ENCODE measurements around the gene METTL13.

METTL13 gene

GRCh38 chr1:171844381-171844780 lies 62.9 kb downstream of the METTL13 start:
- no peak for DNase-seq

GRCh38 chr1:171845998-171846397 lies 64.5 kb downstream of the METTL13 start:
- no peak for DNase-seq
